Measurements from ENCODE around the gene STAMBP. TPM values are rescaled to one million over a fixed set of nuclear protein-coding genes. Genes with fewer than 3 reads are reported as not detected.

Gene STAMBP
- total RNA-seq, 1 donor from 2014 or later = 41.0 TPM

DNA sequence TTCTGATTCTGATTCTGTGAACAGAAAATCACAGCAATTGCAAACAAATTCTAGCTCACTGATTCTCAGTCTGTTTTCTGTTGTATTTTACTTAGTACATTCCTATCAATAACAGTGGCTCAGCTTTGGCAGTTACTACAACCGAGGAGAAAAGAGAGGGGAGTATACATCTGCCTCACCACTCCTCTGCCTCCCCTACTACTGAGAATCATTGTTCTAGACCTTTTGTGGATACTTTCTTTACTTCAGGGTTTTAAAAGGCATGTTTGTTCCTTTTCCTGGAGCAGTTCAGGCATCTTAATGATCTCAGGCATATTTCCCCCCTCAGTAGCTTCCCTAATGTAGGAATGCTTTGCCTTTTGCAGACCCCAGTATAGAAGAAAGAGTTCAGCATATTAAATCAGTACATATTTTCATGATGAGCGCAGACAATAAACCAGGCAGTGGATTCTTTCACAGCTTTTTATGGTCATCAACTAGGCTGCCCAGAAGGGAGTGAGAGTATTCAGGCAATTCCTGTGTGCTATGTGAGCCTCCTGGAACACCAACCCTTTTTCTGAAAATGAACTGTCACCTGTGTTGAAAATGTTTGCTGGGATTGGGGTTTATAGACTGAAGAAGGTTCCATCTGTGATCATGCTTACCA, 10.3 kb downstream of the STAMBP start:
- no peak for DNase-seq (ENCODE audit: extremely low spot score, unreplicated experiment)
- Mint-ChIP-seq H3K9me3 (no peaks in the 10 kb centered on the region), H3K36me3 (peaks cover 14% of the 10 kb centered on the region), H3K27ac (no peak overlapping the region), H3K27me3 (no peaks in the 10 kb centered on the region), H3K4me3 (no peak overlapping the region), H3K4me1 (ENCODE audit: unreplicated experiment) (peaks cover 5% of the 10 kb centered on the region)
- TF ChIP-seq CTCF (conservative IDR thresholded peaks at IDR 0.05) = no peak

- no peak for DNase-seq (ENCODE audit: extremely low spot score, unreplicated experiment)
- no peaks in the 10 kb centered on the region for H3K27me3 Mint-ChIP-seq
- no peak overlapping the region for H3K27ac Mint-ChIP-seq
- H3K9me3 Mint-ChIP-seq = no peaks in the 10 kb centered on the region
- H3K4me1 Mint-ChIP-seq (ENCODE audit: unreplicated experiment) = peaks cover 5% of the 10 kb centered on the region
- H3K4me3 Mint-ChIP-seq = no peak overlapping the region
- TF ChIP-seq CTCF (conservative IDR thresholded peaks at IDR 0.05) = no peak
- peaks cover 9% of the 10 kb centered on the region for H3K36me3 Mint-ChIP-seq
Observed at GRCh38 chr2:73839653-73840411, 11.1 kb downstream of the STAMBP start.

DNA sequence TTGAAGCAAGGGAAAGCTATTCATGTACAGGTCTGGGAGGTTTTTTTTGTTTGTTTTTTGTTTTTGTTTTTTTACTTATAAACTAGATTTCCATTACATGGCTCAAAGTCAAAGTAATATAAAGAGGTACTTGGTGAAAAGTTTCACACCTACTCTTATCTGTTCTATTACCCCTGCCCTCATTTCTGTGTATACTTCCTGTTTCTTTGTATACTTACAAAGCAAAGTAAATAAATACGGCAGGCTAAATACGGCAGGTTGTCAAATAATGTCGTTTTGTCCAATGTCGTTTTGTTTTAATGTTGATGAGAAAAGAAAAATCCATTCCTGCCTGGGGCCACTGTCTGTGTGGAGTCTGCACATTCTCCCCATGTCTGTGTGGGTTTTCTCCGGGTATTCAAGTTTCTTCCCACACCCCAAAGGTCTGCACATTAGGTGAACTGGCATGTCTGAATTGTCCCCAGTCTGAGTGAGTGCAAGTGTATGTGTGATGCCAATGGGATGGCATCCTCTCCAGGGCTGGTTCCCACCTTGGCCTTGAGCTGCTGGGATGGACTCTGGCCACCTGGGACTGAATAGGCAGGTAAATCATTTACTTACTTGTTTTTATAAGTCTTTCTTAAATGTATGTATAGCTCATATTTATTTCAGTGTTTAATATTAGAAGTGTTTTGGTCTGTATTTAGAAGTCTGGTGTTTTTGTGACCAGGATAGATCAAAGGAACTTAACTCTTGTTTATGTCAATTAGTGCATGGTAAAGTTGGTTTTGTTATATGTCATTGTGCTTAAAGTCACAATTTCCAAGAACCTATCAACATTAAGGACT, 13.4 kb downstream of the STAMBP start:
- H3K9me3 Mint-ChIP-seq = no peaks in the 10 kb centered on the region
- no peaks in the 10 kb centered on the region for H3K27me3 Mint-ChIP-seq
- no peak for DNase-seq (ENCODE audit: extremely low spot score, unreplicated experiment)
- peak overlapping the region; percentile 76 for H3K27ac Mint-ChIP-seq
- H3K36me3 Mint-ChIP-seq = peaks cover 13% of the 10 kb centered on the region
- no peak overlapping the region for H3K4me3 Mint-ChIP-seq
- no peaks in the 10 kb centered on the region for H3K4me1 Mint-ChIP-seq (ENCODE audit: unreplicated experiment)
- no peak for TF ChIP-seq CTCF (conservative IDR thresholded peaks at IDR 0.05)

GRCh38 chr2:73842739-73843019, 13.9 kb downstream of the STAMBP start:
- no peak for DNase-seq (ENCODE audit: extremely low spot score, unreplicated experiment)
- TF ChIP-seq CTCF (conservative IDR thresholded peaks at IDR 0.05) = no peak
- Mint-ChIP-seq H3K4me3 (no peak overlapping the region), H3K4me1 (ENCODE audit: unreplicated experiment) (no peaks in the 10 kb centered on the region), H3K36me3 (peaks cover 15% of the 10 kb centered on the region), H3K27me3 (no peaks in the 10 kb centered on the region), H3K27ac (peak overlapping the region; percentile 76), H3K9me3 (no peaks in the 10 kb centered on the region)

- TF ChIP-seq CTCF (conservative IDR thresholded peaks at IDR 0.05) = no peak
- Mint-ChIP-seq H3K9me3 (no peaks in the 10 kb centered on the region), H3K27ac (no peak overlapping the region), H3K27me3 (no peaks in the 10 kb centered on the region), H3K4me3 (no peak overlapping the region), H3K4me1 (ENCODE audit: unreplicated experiment) (no peaks in the 10 kb centered on the region), H3K36me3 (peaks cover 15% of the 10 kb centered on the region)
- DNase-seq (ENCODE audit: extremely low spot score, unreplicated experiment) = no peak
Observed at GRCh38 chr2:73844087-73844486, 15.3 kb downstream of the STAMBP start.

All from type B pancreatic cell (in vitro differentiated cells).